ENCODE results near the gene PLXNA2.

The PLXNA2 gene

DNA sequence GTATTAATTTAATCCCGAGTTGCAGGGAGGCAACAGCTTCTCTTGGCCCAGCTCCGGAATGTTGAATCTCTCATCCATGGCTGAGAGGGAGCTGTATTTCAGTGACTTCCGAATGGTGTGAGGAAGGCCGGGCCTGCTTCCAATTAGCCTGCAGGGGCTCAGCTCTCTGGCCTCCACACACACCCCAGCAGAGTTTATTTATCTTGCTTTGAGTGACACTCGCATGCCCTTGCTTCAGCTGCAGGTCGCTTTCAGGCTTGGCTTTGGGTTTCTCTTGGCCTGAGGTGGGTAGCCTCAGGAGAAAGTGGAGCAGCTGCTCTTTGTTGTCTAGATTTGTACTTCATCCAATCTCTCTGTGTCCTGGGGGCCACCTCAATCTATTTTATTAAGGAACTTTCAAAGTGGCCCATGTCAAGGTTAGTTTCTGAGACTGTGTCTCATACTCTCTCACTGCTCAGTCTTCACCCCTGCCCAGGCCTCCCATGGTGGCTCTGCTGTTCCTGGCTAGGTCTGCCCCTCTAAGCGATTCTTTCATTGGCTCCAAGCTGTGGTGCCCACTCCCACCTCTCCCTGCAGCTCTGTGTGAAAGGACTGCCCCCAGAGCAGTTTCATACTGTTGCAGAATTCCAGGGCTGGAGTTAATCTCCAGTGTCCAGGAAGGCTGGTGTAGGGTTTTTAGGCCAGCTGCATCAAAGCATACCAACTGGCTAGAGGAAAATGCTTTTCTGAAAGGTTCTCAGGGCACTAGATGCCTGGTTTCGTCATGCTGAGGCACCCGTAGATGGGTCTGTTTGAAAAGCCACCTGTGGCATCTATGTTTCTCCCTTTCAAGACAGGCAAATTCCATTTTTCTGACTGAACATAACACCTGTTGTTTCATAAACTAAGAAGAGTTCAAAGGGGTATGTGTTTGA is 153.5 kb downstream of the PLXNA2 start:
- CTCF ChIA-PET = interaction anchor here (1.0 to 10.9 kb wide), 10 partner anchors 6 to 150 kb away, joined by 3 to 276 read pairs (median 5); partner anchors contain the start of gene PLXNA2
- no peak for DNase-seq (ENCODE audit: low read depth, low spot score)
- no peak overlapping the region for H3K4me3 ChIP-seq (ENCODE audit: low read depth, low read length)

GRCh38 chr1:208089761-208090370 is 154.3 kb downstream of the PLXNA2 start:
- POLR2A ChIA-PET = interaction anchor here (0.5 kb wide), 1 partner anchor 17 kb away, joined by 3 read pairs; no protein-coding TSS in a partner anchor
- CTCF ChIA-PET = interaction anchor here (0.7 to 10.9 kb wide), 9 partner anchors 13 to 279 kb away, joined by 3 to 276 read pairs (median 3); partner anchors contain the start of gene PLXNA2
- H3K4me3 ChIP-seq (ENCODE audit: low read depth, low read length) = no peak overlapping the region
- TF ChIP-seq, protein P1, sequence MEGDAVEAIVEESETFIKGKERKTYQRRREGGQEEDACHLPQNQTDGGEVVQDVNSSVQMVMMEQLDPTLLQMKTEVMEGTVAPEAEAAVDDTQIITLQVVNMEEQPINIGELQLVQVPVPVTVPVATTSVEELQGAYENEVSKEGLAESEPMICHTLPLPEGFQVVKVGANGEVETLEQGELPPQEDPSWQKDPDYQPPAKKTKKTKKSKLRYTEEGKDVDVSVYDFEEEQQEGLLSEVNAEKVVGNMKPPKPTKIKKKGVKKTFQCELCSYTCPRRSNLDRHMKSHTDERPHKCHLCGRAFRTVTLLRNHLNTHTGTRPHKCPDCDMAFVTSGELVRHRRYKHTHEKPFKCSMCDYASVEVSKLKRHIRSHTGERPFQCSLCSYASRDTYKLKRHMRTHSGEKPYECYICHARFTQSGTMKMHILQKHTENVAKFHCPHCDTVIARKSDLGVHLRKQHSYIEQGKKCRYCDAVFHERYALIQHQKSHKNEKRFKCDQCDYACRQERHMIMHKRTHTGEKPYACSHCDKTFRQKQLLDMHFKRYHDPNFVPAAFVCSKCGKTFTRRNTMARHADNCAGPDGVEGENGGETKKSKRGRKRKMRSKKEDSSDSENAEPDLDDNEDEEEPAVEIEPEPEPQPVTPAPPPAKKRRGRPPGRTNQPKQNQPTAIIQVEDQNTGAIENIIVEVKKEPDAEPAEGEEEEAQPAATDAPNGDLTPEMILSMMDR (IDR thresholded peaks at IDR 0.05; ENCODE audit: insufficient read depth, low read length, missing control alignments) = no peak
- no peak for DNase-seq (ENCODE audit: low read depth, low spot score)

More for the DNA sequence above, 153.5 kb downstream of the PLXNA2 start:
- POLR2A ChIA-PET = interaction anchor here (0.5 kb wide), 1 partner anchor 18 kb away, joined by 3 read pairs; no protein-coding TSS in a partner anchor
- TF ChIP-seq, protein P1 (IDR thresholded peaks at IDR 0.05; ENCODE audit: insufficient read depth, low read length, missing control alignments) = no peak

DNA sequence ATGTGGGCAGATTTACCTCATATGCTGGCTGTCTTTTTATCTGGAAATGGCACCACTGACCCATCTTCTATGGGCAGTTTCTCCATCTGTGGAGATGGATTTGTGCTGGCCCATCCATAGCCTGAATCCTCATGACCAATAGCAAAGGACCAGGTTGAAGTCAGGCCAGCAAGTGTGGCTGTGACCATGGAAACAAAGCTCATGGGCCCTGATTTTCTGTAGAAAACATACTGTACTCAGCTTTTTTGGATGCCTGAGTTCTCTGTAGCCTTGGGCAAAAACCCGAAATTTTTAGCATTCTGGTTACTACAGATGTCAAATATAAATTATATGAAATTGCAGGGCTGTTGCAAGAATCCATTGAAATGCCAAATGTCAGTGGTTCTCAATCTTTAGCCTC is 155.0 kb downstream of the PLXNA2 start:
- DNase-seq (ENCODE audit: low read depth, low spot score) = no peak
- CTCF ChIA-PET = interaction anchor here (0.7 to 10.9 kb wide), 10 partner anchors 14 to 278 kb away, joined by 3 to 276 read pairs (median 3); partner anchors contain the start of gene PLXNA2
- TF ChIP-seq, protein P1 (IDR thresholded peaks at IDR 0.05; ENCODE audit: insufficient read depth, low read length, missing control alignments) = no peak
- H3K4me3 ChIP-seq (ENCODE audit: low read depth, low read length) = no peak overlapping the region
- POLR2A ChIA-PET = no interaction called here

DNA sequence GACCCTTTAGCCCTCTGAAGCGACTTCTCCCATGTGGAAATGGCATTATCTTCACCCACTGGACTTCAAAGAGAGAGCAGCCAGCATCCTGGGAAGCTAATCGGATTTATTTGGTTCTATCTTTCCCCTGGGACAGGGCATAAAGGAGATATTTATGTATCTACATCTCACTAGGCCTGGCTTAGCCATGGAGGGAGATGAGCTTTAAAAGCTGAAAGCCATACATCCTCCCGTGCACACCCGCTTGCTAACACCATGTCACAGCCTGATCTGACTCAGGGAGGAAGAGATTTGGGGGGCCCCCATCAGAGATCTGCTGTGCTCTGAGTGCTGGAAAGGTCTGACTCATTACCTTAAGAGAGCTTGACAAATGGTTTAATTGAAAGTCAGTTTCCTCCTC is 155.9 kb downstream of the PLXNA2 start:
- no peak overlapping the region for H3K4me3 ChIP-seq (ENCODE audit: low read depth, low read length)
- no peak for DNase-seq (ENCODE audit: low read depth, low spot score)
- TF ChIP-seq, protein P1 (IDR thresholded peaks at IDR 0.05; ENCODE audit: insufficient read depth, low read length, missing control alignments) = no peak
- ChIA-PET CTCF (interaction anchor here (1.1 to 10.9 kb wide), 5 partner anchors 14 to 152 kb away, joined by 3 to 276 read pairs (median 69); partner anchors contain the start of gene PLXNA2), POLR2A (no interaction called here)

DNA sequence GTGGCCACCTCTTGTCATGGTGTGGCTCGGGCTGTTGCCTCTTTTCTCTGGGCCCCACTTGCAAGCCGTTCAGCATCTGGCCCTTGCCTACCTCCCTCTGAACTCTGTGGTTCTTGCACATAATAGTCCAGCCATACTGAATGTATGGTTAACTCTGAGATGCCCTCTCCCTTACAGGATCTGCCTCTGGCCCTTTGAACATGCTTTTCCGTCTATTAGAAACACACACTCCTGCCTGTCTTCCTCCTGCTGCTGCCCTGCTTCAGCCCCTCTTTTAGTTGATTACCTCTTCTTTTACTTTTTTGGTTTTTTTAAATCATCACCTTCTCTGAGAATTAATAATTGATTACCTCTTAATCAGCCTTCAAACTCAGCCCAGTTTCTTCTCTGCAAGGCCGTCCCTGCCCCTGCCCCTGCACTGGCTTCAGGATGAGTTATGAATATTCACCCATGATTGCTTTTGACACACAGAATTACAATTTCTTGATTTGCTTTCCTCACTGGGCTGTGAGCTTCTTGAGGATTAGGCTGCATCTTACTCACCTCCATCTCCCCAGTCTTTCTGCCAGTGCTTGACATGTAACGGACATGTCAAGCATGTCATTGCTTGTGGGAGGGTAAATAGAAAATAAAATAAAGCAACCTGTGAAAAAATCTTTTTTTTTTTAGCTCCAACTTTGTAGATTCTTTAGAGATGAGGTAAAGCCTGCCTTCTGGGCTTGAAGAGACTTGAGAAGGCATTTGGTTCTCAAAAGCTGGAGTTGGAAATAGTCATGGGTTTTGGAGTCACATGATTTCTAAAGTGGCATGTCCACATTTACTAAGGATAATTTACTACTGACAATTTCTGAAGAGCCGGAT is 158.3 kb downstream of the PLXNA2 start:
- ChIA-PET CTCF (interaction anchor here (1.0 to 6.2 kb wide), 10 partner anchors 8 to 161 kb away, joined by 3 to 47 read pairs (median 6); partner anchors contain the start of gene PLXNA2), POLR2A (interaction anchor here (0.8 kb wide), 2 partner anchors 64 to 159 kb away, joined by 3 to 4 read pairs; partner anchors contain the start of gene PLXNA2)
- peak overlapping the region; percentile 18; the same call in 1 of the 2 replicates for H3K4me3 ChIP-seq (ENCODE audit: low read depth, low read length)
- DNase-seq (ENCODE audit: low read depth, low spot score) = no peak
- TF ChIP-seq, protein P1 (IDR thresholded peaks at IDR 0.05; ENCODE audit: insufficient read depth, low read length, missing control alignments) = no peak
